Measurements from ENCODE around the gene KAT14.

GRCh38 chr20:18133962-18134361, 3.7 kb upstream of the KAT14 start:
- TF ChIP-seq CTCF (IDR thresholded peaks at IDR 0.05): no peak
- no peak for TF ChIP-seq POLR2A (IDR thresholded peaks at IDR 0.05)
